OCI-LY1 (cell line): ENCODE data around the gene MFSD2B.

ENCODE experiments used
- CTCF ChIP-seq: fragments of 200-600 bp; sonication (generic), shearing (Covaris generic); IDR thresholded peaks from 2 replicates; pipeline ENCODE4 v1.5.1; 2017; ENCODE audit warnings: mild to moderate bottlenecking, antibody characterized with exemption, low read length, moderate library complexity, mixed read lengths
- EZH2 ChIP-seq: fragments of 200-600 bp; sonication (generic), shearing (Covaris generic); IDR thresholded peaks from 2 replicates; pipeline ENCODE4 v1.8.0; 2017; ENCODE audit warnings: borderline replicate concordance, mixed run types, mild to moderate bottlenecking, antibody characterized with exemption, low read length, moderate library complexity, mixed read lengths

- TF ChIP-seq CTCF = no peak
- no peak for TF ChIP-seq EZH2
Measured at GRCh38 chr2:24050041-24050979, 40.4 kb downstream of the MFSD2B start.
